A549 (cell line): ENCODE data around the gene PDE4D. TPM values are rescaled to one million over a fixed set of nuclear protein-coding genes. Genes with fewer than 3 reads are reported as not detected.
A peak's percentile ranks its signal among the peaks of the same experiment; 100 is the strongest.

Experiments
- ATAC-seq, 2 experiments: fragments of 200-7000 bp in 1 of 2; fragments of >200 bp in 1 of 2; cut with Nextera tagmentation in 1 of 2; cut with Tn5 transposase in 1 of 2; 3 replicates each; pipeline versions ENCODE4 v1.8.0 to v1.9.1; 2018 to 2020; ENCODE audit warnings: mild to moderate bottlenecking in 1 of 2, moderate library complexity in 1 of 2
- CTCF ChIA-PET: fragments of 300-600 bp; sonication (Branson Sonifier 250); formaldehyde crosslinking; extraction: SDS; loops from one replicate; lab custom pipeline; 2021; ENCODE audit warnings: antibody characterized with exemption, inconsistent platforms; lab: Yijun Ruan, JAX
- POLR2A ChIA-PET: fragments of 350-600 bp; formaldehyde crosslinking; extraction: SDS; loops from one replicate; lab custom pipeline; 2021; ENCODE audit warnings: antibody characterized with exemption, inconsistent platforms; lab: Yijun Ruan, JAX
- DNase-seq, 2 experiments: peaks; one replicate each; pipeline versions ENCODE4 v3.0.0 to v3.0.0-alpha.2; 2011 to 2016; ENCODE audit warnings: low read depth in 1 of 2, low spot score in 1 of 2
- FAIRE-seq: peaks from 2 replicates; lab custom pipeline; 2011; peaks lifted over from hg19 to GRCh38; lab: Jason Lieb, UNC
- H3K27ac ChIP-seq, 2 experiments: fragments of >200 bp; sonication (Bioruptor Twin); formaldehyde crosslinking; 3 replicates each; pipeline ENCODE4 v1.5.1; 2016 to 2017
- H3K4me1 ChIP-seq: fragments of >200 bp; sonication (Bioruptor Twin); formaldehyde crosslinking; 3 replicates; pipeline ENCODE4 v1.6.1; 2016
- H3K4me2 ChIP-seq: fragments of >200 bp; sonication (Bioruptor Twin); formaldehyde crosslinking; 3 replicates; pipeline ENCODE4 v1.6.1; 2016
- H3K4me3 ChIP-seq: fragments of >200 bp; sonication (Bioruptor Twin); formaldehyde crosslinking; 3 replicates; pipeline ENCODE4 v1.5.1; 2016
- H3K9me3 ChIP-seq: fragments of >200 bp; sonication (Bioruptor Twin); formaldehyde crosslinking; 3 replicates; pipeline ENCODE4 v1.6.1; 2016
- BCL3 ChIP-seq: fragments of >200 bp; sonication (Bioruptor Twin); formaldehyde crosslinking; IDR thresholded peaks from 3 replicates; pipeline ENCODE4 v1.6.1; 2016
- CTCF ChIP-seq: fragments of >200 bp; sonication (Bioruptor Twin); formaldehyde crosslinking; IDR thresholded peaks from 3 replicates; pipeline ENCODE4 v1.5.1; 2016
- E2F6 ChIP-seq: IDR thresholded peaks from 2 replicates; pipeline ENCODE4 v1.6.1; 2012; ENCODE audit warnings: low read depth, borderline replicate concordance
- EP300 ChIP-seq, 2 experiments: fragments of >200 bp; sonication (Bioruptor Twin); formaldehyde crosslinking; IDR thresholded peaks; 2 replicates in 1 of 2; 3 replicates in 1 of 2; pipeline ENCODE4 v1.6.1; 2016 to 2017
- FOSB ChIP-seq: fragments of 250-450 bp; sonication (Bioruptor Pico); IDR thresholded peaks from 2 replicates; pipeline ENCODE4 v1.5.0; 2020; ENCODE audit warnings: mild to moderate bottlenecking, moderate library complexity
- GATA3 ChIP-seq: IDR thresholded peaks from 2 replicates; pipeline ENCODE4 v1.6.1; 2012; ENCODE audit warnings: borderline replicate concordance
- HEYL ChIP-seq: fragments of 250-450 bp; sonication (Bioruptor Pico); IDR thresholded peaks from 2 replicates; pipeline ENCODE4 v1.8.0; 2021; ENCODE audit warnings: mild to moderate bottlenecking, moderate library complexity
- HMGXB4 ChIP-seq: fragments of 250-450 bp; sonication (Bioruptor Pico); IDR thresholded peaks from 2 replicates; pipeline ENCODE4 v1.5.0; 2021; ENCODE audit warnings: mild to moderate bottlenecking, moderate library complexity, borderline replicate concordance
- HOXA7 ChIP-seq: fragments of 250-450 bp; sonication (Bioruptor Pico); IDR thresholded peaks from 2 replicates; pipeline ENCODE4 v1.5.0; 2020; ENCODE audit warnings: mild to moderate bottlenecking, moderate library complexity
- HOXB5 ChIP-seq: fragments of 250-450 bp; sonication (Bioruptor Pico); IDR thresholded peaks from 2 replicates; pipeline ENCODE4 v1.5.0; 2020; ENCODE audit warnings: mild to moderate bottlenecking, moderate library complexity
- JUN ChIP-seq, 2 experiments: fragments of >200 bp; sonication (Bioruptor Twin); formaldehyde crosslinking; IDR thresholded peaks; 2 replicates in 1 of 2; 3 replicates in 1 of 2; pipeline ENCODE4 v1.6.1; 2016 to 2017
- KDM1A ChIP-seq: fragments of 200-600 bp; sonication (generic); IDR thresholded peaks from 2 replicates; pipeline ENCODE4 v1.6.1; 2016; ENCODE audit warnings: low read depth, mild to moderate bottlenecking
- KDM5A ChIP-seq: fragments of 200-600 bp; sonication (generic); IDR thresholded peaks from 2 replicates; pipeline ENCODE4 v1.6.1; 2016; ENCODE audit warnings: antibody characterized with exemption, mild to moderate bottlenecking
- MAFK ChIP-seq: fragments of 450-650 bp; IDR thresholded peaks from 2 replicates; pipeline ENCODE4 v1.6.1; 2014; ENCODE audit not compliant: partially characterized antibody
- MAZ ChIP-seq: fragments of 150-350 bp; IDR thresholded peaks from 2 replicates; pipeline ENCODE4 v1.6.1; 2014; ENCODE audit warnings: antibody characterized with exemption, low read depth, low read length, borderline replicate concordance
- MYC ChIP-seq: IDR thresholded peaks from 2 replicates; pipeline ENCODE4 v1.6.1; 2012; ENCODE audit warnings: mild to moderate bottlenecking, inconsistent platforms, low read length, improper control_type of control experiment, borderline replicate concordance
- NFE2L2 ChIP-seq: fragments of 150-350 bp; conservative IDR thresholded peaks from 2 replicates; pipeline ENCODE4 v1.6.1; 2014; ENCODE audit warnings: low read length
- PBX3 ChIP-seq: IDR thresholded peaks from 2 replicates; pipeline ENCODE4 v1.6.1; 2012
- RAD21 ChIP-seq, 2 experiments: fragments of >200 bp in 1 of 2; sonication (Bioruptor Twin) in 1 of 2; formaldehyde crosslinking in 1 of 2; IDR thresholded peaks in 1 of 2; conservative IDR thresholded peaks in 1 of 2; 2 replicates in 1 of 2; 3 replicates in 1 of 2; pipeline ENCODE4 v1.6.1; 2012 to 2018; ENCODE audit warnings: inconsistent platforms in 1 of 2
- RARB ChIP-seq: fragments of 250-450 bp; sonication (Bioruptor Pico); IDR thresholded peaks from 2 replicates; pipeline ENCODE4 v1.8.0; 2021; ENCODE audit warnings: mild to moderate bottlenecking, moderate library complexity
- RFX5 ChIP-seq: fragments of 450-650 bp; IDR thresholded peaks from 2 replicates; pipeline ENCODE4 v1.7.1; 2014; ENCODE audit warnings: antibody characterized with exemption, mild to moderate bottlenecking, moderate library complexity
- RNF2 ChIP-seq: fragments of 200-600 bp; sonication (generic); IDR thresholded peaks from 2 replicates; pipeline ENCODE4 v1.6.1; 2016; ENCODE audit warnings: low read depth, mild to moderate bottlenecking, antibody characterized with exemption, moderate library complexity, borderline replicate concordance
- SMC3 ChIP-seq: fragments of >200 bp; sonication (Bioruptor Twin); formaldehyde crosslinking; IDR thresholded peaks from 3 replicates; pipeline ENCODE4 v1.6.1; 2018; ENCODE audit warnings: inconsistent platforms
- TFCP2L1 ChIP-seq: fragments of 250-450 bp; sonication (Bioruptor Pico); IDR thresholded peaks from 2 replicates; pipeline ENCODE4 v1.5.0; 2021; ENCODE audit warnings: mild to moderate bottlenecking
- USF2 ChIP-seq: fragments of 450-650 bp; IDR thresholded peaks from 2 replicates; pipeline ENCODE4 v1.6.1; 2014; ENCODE audit warnings: antibody characterized with exemption
- ZC3H11A ChIP-seq: fragments of 450-650 bp; IDR thresholded peaks from 2 replicates; pipeline ENCODE4 v1.6.1; 2014; ENCODE audit warnings: antibody characterized with exemption, mild to moderate bottlenecking
- ZFP36 ChIP-seq: fragments of 450-650 bp; IDR thresholded peaks from 2 replicates; pipeline ENCODE4 v1.6.1; 2014; ENCODE audit warnings: borderline replicate concordance; ENCODE audit not compliant: partially characterized antibody
- ZSCAN20 ChIP-seq: fragments of 250-450 bp; sonication (Bioruptor Pico); IDR thresholded peaks from 2 replicates; pipeline ENCODE4 v1.8.0; 2022; ENCODE audit warnings: mild to moderate bottlenecking, moderate library complexity
- WGBS: methylation state at CpG from one replicate; pipeline ENCODE4 v1.1.6; 2017; ENCODE audit errors: missing lambda C conversion rate; 5-methylcytosine and 5-hydroxymethylcytosine counted together
- polyA plus RNA-seq, 4 experiments: library from polyadenylated mRNA; depleted of rRNA in 3 of 4; stranded (reverse); fragments of >200 nt; fragmentation: RNase III in 1 of 4; extraction: RNeasy Plus Mini Kit Qiagen cat#74134 plus additional on column Dnase treatment in 1 of 4; gene quantifications; 2 replicates in 3 of 4; 3 replicates in 1 of 4; pipeline ENCODE4 v1.2.3, GENCODE V29; 2011 to 2017

The PDE4D gene
- polyA plus RNA-seq, 2 of the 4 experiments (the other 2 are of a cell fraction) = 74.0 to 213 TPM

GRCh38 chr5:59055745-59056448 is 837.6 kb downstream of the PDE4D start (continued):
- peak; percentile 99 to 100 for TF ChIP-seq EP300 (IDR thresholded peaks at IDR 0.05)
- TF ChIP-seq GATA3 = peak; percentile 99
- TF ChIP-seq NFE2L2 = no peak
- TF ChIP-seq JUN (IDR thresholded peaks at IDR 0.05) = peak; percentile 97 to 98
- TF ChIP-seq BCL3 = peak; percentile 97

GRCh38 chr5:59054963-59055528 is 838.5 kb downstream of the PDE4D start:
- WGBS = 23% methylated on average over 3 of the region's 3 CpGs
- POLR2A ChIA-PET = interaction anchor here (0.8 to 2.4 kb wide), 16 partner anchors 9 to 313 kb away, joined by 3 to 17 read pairs (median 4); no protein-coding TSS in a partner anchor
- peak overlapping the region; percentile 95 to 98 for H3K27ac ChIP-seq
- H3K4me3 ChIP-seq = no peak overlapping the region
- H3K9me3 ChIP-seq = no peaks in the 10 kb centered on the region
- no peak for DNase-seq
- H3K4me2 ChIP-seq = peak overlapping the region; percentile 64
- H3K4me1 ChIP-seq = peaks cover 97% of the 10 kb centered on the region
- CTCF ChIA-PET = interaction anchor here (0.8 to 1.2 kb wide), 4 partner anchors 8 to 73 kb away, joined by 3 to 8 read pairs (median 4); no protein-coding TSS in a partner anchor
- ATAC-seq = peak in 1 of 2 experiments; percentile 3; a peak in 4 of 6 replicates
- no peak for FAIRE-seq
- TF ChIP-seq KDM5A (no peak), USF2 (no peak), HEYL (no peak), TFCP2L1 (0 out of 2 replicates have a peak, but pooled peaks have one; percentile 14), RFX5 (no peak), KDM1A (no peak), E2F6 (no peak), HOXA7 (CRISPR knock-in tag) (0 out of 2 replicates have a peak, but pooled peaks have one; percentile 61), SMC3 (no peak), HMGXB4 (peak; percentile 77; the same call in 1 of the 2 replicates), FOSB (peak; percentile 40; the same call in 1 of the 2 replicates), ZC3H11A (no peak), PBX3 (no peak), CTCF (no peak), MAFK (no peak), BCL3 (no peak), RNF2 (no peak), MYC (no peak), HOXB5 (CRISPR knock-in tag) (peak; percentile 63; the same call in 1 of the 2 replicates), MAZ (no peak), RAD21 (conservative IDR thresholded peaks at IDR 0.05 in 1 of 2, IDR thresholded peaks at IDR 0.05 in 1 of 2) (no peak), ZFP36 (no peak), RARB (CRISPR knock-in tag) (no peak; the same call in 1 of the 2 replicates), ZSCAN20 (CRISPR knock-in tag) (no peak)
